ENCODE results near the gene SNRPA.

The SNRPA gene

DNA sequence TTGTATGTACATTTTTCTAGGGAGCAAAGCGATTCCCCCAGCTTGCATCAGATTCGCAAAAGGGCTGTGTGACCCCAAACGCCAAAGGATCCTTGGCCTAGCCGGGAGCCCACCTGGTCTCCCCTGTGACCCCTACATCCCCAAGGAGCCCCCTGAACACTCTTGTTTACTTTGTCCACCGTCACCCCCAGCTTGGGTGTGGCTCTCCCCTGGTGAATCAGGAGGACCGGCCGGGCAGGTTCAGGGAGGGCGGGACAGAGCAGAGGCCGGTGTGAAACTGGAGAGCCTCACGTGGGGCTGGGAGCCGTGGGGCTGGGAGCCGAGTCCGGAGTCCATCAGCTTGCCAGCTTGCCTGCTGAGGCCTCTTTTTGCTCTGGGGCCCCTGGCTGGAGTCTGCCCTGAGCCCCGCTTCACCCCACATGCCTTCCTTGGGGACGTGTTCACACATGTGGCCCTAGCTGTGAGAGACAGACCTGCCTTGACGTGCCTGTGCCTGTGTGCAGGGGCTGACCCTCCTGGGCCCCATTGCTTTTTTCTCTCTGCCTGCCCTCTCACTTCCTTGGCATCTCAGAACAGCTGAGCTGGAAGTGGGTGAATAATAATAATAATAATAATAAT lies 32.1 kb upstream of the SNRPA start:
- peak overlapping the region; percentile 86 for H3K9ac ChIP-seq (ENCODE audit: low read depth, low read length, poor library complexity, severe bottlenecking)
- TF ChIP-seq EZH2phosphoT487 (IDR thresholded peaks at IDR 0.05; ENCODE audit: borderline replicate concordance): no peak
- TF ChIP-seq, protein P1, sequence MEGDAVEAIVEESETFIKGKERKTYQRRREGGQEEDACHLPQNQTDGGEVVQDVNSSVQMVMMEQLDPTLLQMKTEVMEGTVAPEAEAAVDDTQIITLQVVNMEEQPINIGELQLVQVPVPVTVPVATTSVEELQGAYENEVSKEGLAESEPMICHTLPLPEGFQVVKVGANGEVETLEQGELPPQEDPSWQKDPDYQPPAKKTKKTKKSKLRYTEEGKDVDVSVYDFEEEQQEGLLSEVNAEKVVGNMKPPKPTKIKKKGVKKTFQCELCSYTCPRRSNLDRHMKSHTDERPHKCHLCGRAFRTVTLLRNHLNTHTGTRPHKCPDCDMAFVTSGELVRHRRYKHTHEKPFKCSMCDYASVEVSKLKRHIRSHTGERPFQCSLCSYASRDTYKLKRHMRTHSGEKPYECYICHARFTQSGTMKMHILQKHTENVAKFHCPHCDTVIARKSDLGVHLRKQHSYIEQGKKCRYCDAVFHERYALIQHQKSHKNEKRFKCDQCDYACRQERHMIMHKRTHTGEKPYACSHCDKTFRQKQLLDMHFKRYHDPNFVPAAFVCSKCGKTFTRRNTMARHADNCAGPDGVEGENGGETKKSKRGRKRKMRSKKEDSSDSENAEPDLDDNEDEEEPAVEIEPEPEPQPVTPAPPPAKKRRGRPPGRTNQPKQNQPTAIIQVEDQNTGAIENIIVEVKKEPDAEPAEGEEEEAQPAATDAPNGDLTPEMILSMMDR (conservative IDR thresholded peaks at IDR 0.05; ENCODE audit: low read length): no peak
- peaks cover 43% of the 10 kb centered on the region for H3K4me1 ChIP-seq (ENCODE audit: insufficient read depth, low read length, poor library complexity, severe bottlenecking)
- H3K36me3 ChIP-seq (ENCODE audit: insufficient read depth, low read length): no peaks in the 10 kb centered on the region
- no peaks in the 10 kb centered on the region for H3K9me2 ChIP-seq (replicated peaks; ENCODE audit: low read depth, low read length)
- H3K4me3 ChIP-seq (ENCODE audit: low read length, poor library complexity, severe bottlenecking): peak overlapping the region; percentile 95
- no peaks in the 10 kb centered on the region for H3F3A ChIP-seq (ENCODE audit: low read depth)
- peak overlapping the region; percentile 96 for H3K4me2 ChIP-seq (ENCODE audit: low read depth, low read length, poor library complexity, severe bottlenecking)
- H4K20me1 ChIP-seq (ENCODE audit: insufficient read depth, low read length, poor library complexity, severe bottlenecking): no peaks in the 10 kb centered on the region
- peaks cover 20% of the 10 kb centered on the region for H3K79me2 ChIP-seq (ENCODE audit: insufficient read depth, low read length)
- no peaks in the 10 kb centered on the region for H3K27me3 ChIP-seq (ENCODE audit: insufficient read depth, low read length, poor library complexity, severe bottlenecking)
- no peaks in the 10 kb centered on the region for H3K9me3 ChIP-seq (ENCODE audit: insufficient read depth, low read depth, low read length)
- H2AFZ ChIP-seq (ENCODE audit: low read length): no peak overlapping the region

DNA sequence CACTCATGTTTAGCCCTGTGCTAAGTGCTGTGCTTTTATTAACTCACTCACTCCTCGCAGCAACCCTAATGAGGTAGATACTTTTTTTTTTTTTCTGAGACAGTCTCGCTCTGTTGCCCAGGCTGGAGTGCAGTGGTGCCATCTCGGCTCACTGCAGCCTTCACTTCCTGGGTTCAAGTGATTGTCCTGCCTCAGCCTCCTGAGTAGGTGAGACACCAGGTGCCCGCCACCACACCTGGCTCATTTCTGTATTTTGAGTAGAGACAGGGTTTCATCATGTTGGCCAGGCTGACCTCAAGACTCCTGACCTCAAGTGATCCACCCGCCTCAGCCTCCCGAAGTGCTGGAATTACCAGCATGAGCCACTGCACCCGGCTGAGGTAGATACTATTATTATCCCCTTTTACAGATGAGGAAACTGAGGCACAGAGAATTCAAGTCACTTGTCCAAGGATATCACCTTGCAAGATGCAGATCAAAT lies 31.5 kb upstream of the SNRPA start:
- Histone ChIP-seq H3K79me2 (ENCODE audit: insufficient read depth, low read length) (peaks cover 16% of the 10 kb centered on the region), H3K27me3 (ENCODE audit: insufficient read depth, low read length, poor library complexity, severe bottlenecking) (no peaks in the 10 kb centered on the region), H3K4me3 (ENCODE audit: low read length, poor library complexity, severe bottlenecking) (peak overlapping the region; percentile 95), H3F3A (ENCODE audit: low read depth) (no peaks in the 10 kb centered on the region), H3K9me3 (ENCODE audit: insufficient read depth, low read depth, low read length) (no peaks in the 10 kb centered on the region), H3K4me2 (ENCODE audit: low read depth, low read length, poor library complexity, severe bottlenecking) (peak overlapping the region; percentile 96), H3K4me1 (ENCODE audit: insufficient read depth, low read length, poor library complexity, severe bottlenecking) (peaks cover 37% of the 10 kb centered on the region), H3K36me3 (ENCODE audit: insufficient read depth, low read length) (no peaks in the 10 kb centered on the region), H4K20me1 (ENCODE audit: insufficient read depth, low read length, poor library complexity, severe bottlenecking) (no peaks in the 10 kb centered on the region), H3K9ac (ENCODE audit: low read depth, low read length, poor library complexity, severe bottlenecking) (peak overlapping the region; percentile 86), H2AFZ (ENCODE audit: low read length) (no peak overlapping the region), H3K9me2 (replicated peaks; ENCODE audit: low read depth, low read length) (no peaks in the 10 kb centered on the region)
- no peak for TF ChIP-seq EZH2phosphoT487 (IDR thresholded peaks at IDR 0.05; ENCODE audit: borderline replicate concordance)
- TF ChIP-seq, protein P1 (conservative IDR thresholded peaks at IDR 0.05; ENCODE audit: low read length): no peak

DNA sequence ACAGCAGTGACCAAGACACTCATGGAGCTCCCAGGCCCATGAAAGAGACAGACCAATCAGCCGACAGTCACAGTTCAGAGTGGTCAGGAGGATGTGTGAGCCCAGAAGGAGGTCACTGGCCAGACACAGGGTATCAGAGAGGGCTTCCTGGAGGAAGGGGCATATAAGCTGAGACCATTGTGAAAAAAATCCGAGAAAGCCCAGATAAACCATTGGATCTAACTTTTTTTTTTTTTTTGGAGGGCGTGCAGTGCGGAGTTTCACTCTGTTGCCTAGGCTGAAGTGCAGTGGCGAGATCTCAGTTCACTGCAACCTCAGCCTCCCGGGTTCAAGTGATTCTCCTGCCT lies 29.9 kb upstream of the SNRPA start:
- no peak overlapping the region for H3K4me2 ChIP-seq (ENCODE audit: low read depth, low read length, poor library complexity, severe bottlenecking)
- peaks cover 15% of the 10 kb centered on the region for H3K79me2 ChIP-seq (ENCODE audit: insufficient read depth, low read length)
- TF ChIP-seq, protein P1 (conservative IDR thresholded peaks at IDR 0.05; ENCODE audit: low read length): no peak
- no peak for TF ChIP-seq EZH2phosphoT487 (IDR thresholded peaks at IDR 0.05; ENCODE audit: borderline replicate concordance)

More for the DNA sequence above, 29.9 kb upstream of the SNRPA start:
- Histone ChIP-seq H3K9me2 (replicated peaks; ENCODE audit: low read depth, low read length) (no peaks in the 10 kb centered on the region), H2AFZ (ENCODE audit: low read length) (no peak overlapping the region), H3K9me3 (ENCODE audit: insufficient read depth, low read depth, low read length) (no peaks in the 10 kb centered on the region), H3K27me3 (ENCODE audit: insufficient read depth, low read length, poor library complexity, severe bottlenecking) (no peaks in the 10 kb centered on the region), H3K4me3 (ENCODE audit: low read length, poor library complexity, severe bottlenecking) (no peak overlapping the region), H3K9ac (ENCODE audit: low read depth, low read length, poor library complexity, severe bottlenecking) (no peak overlapping the region), H3K36me3 (ENCODE audit: insufficient read depth, low read length) (no peaks in the 10 kb centered on the region), H4K20me1 (ENCODE audit: insufficient read depth, low read length, poor library complexity, severe bottlenecking) (no peaks in the 10 kb centered on the region), H3F3A (ENCODE audit: low read depth) (no peaks in the 10 kb centered on the region), H3K4me1 (ENCODE audit: insufficient read depth, low read length, poor library complexity, severe bottlenecking) (peaks cover 26% of the 10 kb centered on the region)

All from Loucy (cell line).